ENCODE data around the gene EP300. TPM values are rescaled to one million over a fixed set of nuclear protein-coding genes. Genes with fewer than 3 reads are reported as not detected.

The EP300 gene
- total and polyA plus RNA-seq, 2 of the 8 experiments (the other 6 are each of a cell fraction or from before 2014, with no cell fraction given), result 39.5 to 109 TPM

- TF ChIP-seq EZH2 (IDR thresholded peaks at IDR 0.05; ENCODE audit: low read depth, low read length, severe bottlenecking) (no peak), SUZ12 (IDR thresholded peaks at IDR 0.05; ENCODE audit: low read length) (no peak), USF2 (IDR thresholded peaks at IDR 0.05; ENCODE audit: low read length) (no peak), SAP30 (IDR thresholded peaks at IDR 0.05; ENCODE audit: insufficient read depth, insufficient replicate concordance, low read length) (no peak), CTBP2 (IDR thresholded peaks at IDR 0.05; ENCODE audit: borderline replicate concordance, insufficient read depth, insufficient read length, low read length) (no peak), CREB1 (IDR thresholded peaks at IDR 0.05) (no peak), NRF1 (IDR thresholded peaks at IDR 0.05; ENCODE audit: low read depth, low read length) (no peak), HDAC2 (IDR thresholded peaks at IDR 0.05; ENCODE audit: borderline replicate concordance in 1 of 2, low read depth in 2 of 2, low read length in 2 of 2) (no peak), SIRT6 (IDR thresholded peaks at IDR 0.05; ENCODE audit: low read length) (no peak), JUN (IDR thresholded peaks at IDR 0.05; ENCODE audit: low read depth, low read length) (no peak), TBP (IDR thresholded peaks at IDR 0.05; ENCODE audit: low read depth, low read length) (no peak)
- WGBS, 2 experiments (ENCODE audit: extremely low coverage in 1 of 2, insufficient coverage in 1 of 2, insufficient read length in 1 of 2, insufficient replicate concordance in 2 of 2, low coverage in 1 of 2, low lambda C conversion rate in 2 of 2, missing lambda C conversion rate in 1 of 2), result 90% methylated on average over 4 of the region's 4 CpGs; no CpG with 5 or more reads in 1 of the 2 experiments
- peak overlapping the region in 1 of 2 experiments; percentile 83; a peak in 1 of 4 replicates for H3K4me2 ChIP-seq (ENCODE audit: insufficient read depth in 1 of 2, low read depth in 2 of 2, low read length in 2 of 2)
Measured at GRCh38 chr22:41096841-41097240, 4.4 kb downstream of the EP300 start.

More at GRCh38 chr22:41096841-41097240, 4.4 kb downstream of the EP300 start:
- H3K4ac ChIP-seq (replicated peaks; ENCODE audit: insufficient read length, low read depth, low read length), result no peak overlapping the region
- peaks cover 80 to 95% of the 10 kb centered on the region in 2 experiments for H3K79me2 ChIP-seq (ENCODE audit: control insufficient read depth in 1 of 2, insufficient read depth in 2 of 2, low read length in 2 of 2)
- DNase-seq (ENCODE audit: low read depth in 1 of 2, low spot score in 2 of 2) (no peak), FAIRE-seq (no peak)
- H3K27ac ChIP-seq (ENCODE audit: low read depth, low read length), result no peak overlapping the region
- H2BK5ac ChIP-seq (ENCODE audit: low read depth, low read length), result no peak overlapping the region
- no peak overlapping the region for H3K4me3 ChIP-seq (ENCODE audit: extremely low read depth in 1 of 4, insufficient read depth in 2 of 4, low read depth in 3 of 4, low read length in 4 of 4)
- no peaks in the 10 kb centered on the region; the same call in 1 of the 2 replicates for H3K79me1 ChIP-seq (ENCODE audit: low read depth, low read length)
- peaks cover 0 to 8% (median 0%) of the 10 kb centered on the region in 4 experiments; a peak in 1 of 8 replicates for H3K36me3 ChIP-seq (ENCODE audit: control insufficient read depth in 2 of 4, insufficient read depth in 4 of 4, low read length in 3 of 4)
- H3K4me1 ChIP-seq (replicated peaks in 1 of 4; ENCODE audit: control insufficient read depth in 3 of 4, insufficient read depth in 4 of 4, low read length in 3 of 4), result peaks cover 0 to 3% (median 0%) of the 10 kb centered on the region in 4 experiments; a peak in 2 of 7 replicates
- H2AK5ac ChIP-seq (ENCODE audit: low read depth, low read length), result no peak overlapping the region
- no peak overlapping the region for H3K23ac ChIP-seq (ENCODE audit: insufficient read length)
- no peak overlapping the region for H4K5ac ChIP-seq (ENCODE audit: insufficient read length, low read depth, low read length)
- no peak overlapping the region for H3K14ac ChIP-seq (ENCODE audit: insufficient read length)
- H4K20me1 ChIP-seq (replicated peaks in 1 of 2; ENCODE audit: control insufficient read depth in 1 of 2, insufficient read depth in 2 of 2, low read length in 2 of 2), result peaks cover 19 to 51% of the 10 kb centered on the region in 2 experiments
- H3K9ac ChIP-seq (replicated peaks in 1 of 4; ENCODE audit: extremely low read depth in 1 of 4, low read depth in 3 of 4, low read length in 3 of 4), result no peak overlapping the region
- no peak overlapping the region for H3K18ac ChIP-seq (ENCODE audit: extremely low read depth, low read length)
- H3K56ac ChIP-seq (replicated peaks; ENCODE audit: insufficient read length, low read depth, low read length), result no peak overlapping the region
- H2BK120ac ChIP-seq (replicated peaks; ENCODE audit: low read depth, low read length), result no peak overlapping the region
- no peaks in the 10 kb centered on the region for H3K9me3 ChIP-seq (ENCODE audit: insufficient read depth in 2 of 2, low read depth in 1 of 2, low read length in 1 of 2)
- H2AFZ ChIP-seq (ENCODE audit: low read length), result no peak overlapping the region
- H2BK15ac ChIP-seq (ENCODE audit: low read length), result no peak overlapping the region
- H4K8ac ChIP-seq (ENCODE audit: extremely low read depth, insufficient read depth, low read length), result no peak overlapping the region
- CTCF ChIA-PET (ENCODE audit: partially characterized antibody), result interaction anchor here (1.0 kb wide), 1 partner anchor 174 kb away, joined by 5 read pairs; no protein-coding TSS in a partner anchor
- no peaks in the 10 kb centered on the region; the same call in 1 of the 2 replicates for H3K23me2 ChIP-seq (ENCODE audit: low read depth, low read length)
- H2BK20ac ChIP-seq (ENCODE audit: low read length), result no peak overlapping the region
- H2BK12ac ChIP-seq (ENCODE audit: low read depth, low read length), result no peak overlapping the region
- POLR2A ChIA-PET (ENCODE audit: partially characterized antibody), result interaction anchor here (0.7 to 1.9 kb wide), 12 partner anchors 8 to 188 kb away, joined by 3 to 8 read pairs (median 4); partner anchors contain the start of gene RBX1
- no peaks in the 10 kb centered on the region for H3K27me3 ChIP-seq (replicated peaks in 1 of 4; ENCODE audit: control insufficient read depth in 3 of 4, extremely low read depth in 1 of 4, insufficient read depth in 3 of 4, low read length in 3 of 4)
- H4K91ac ChIP-seq (replicated peaks; ENCODE audit: insufficient read length, low read length), result no peak overlapping the region
